ENCODE results near the gene SCG5. TPM values are rescaled to one million over a fixed set of nuclear protein-coding genes. Genes with fewer than 3 reads are reported as not detected.

Gene SCG5
- total RNA-seq (2022; extraction: Qiagen RNA extraction; ENCODE audit: low read depth): 1.8 to 3.2 TPM (median 2.7 TPM) in 5 replicates

GRCh38 chr15:32641517-32642059 lies at the start of gene SCG5:
Gene SCG5, plus strand, starts transcription at chr15:32641710. Its CDS starts 1,883 bp downstream, at chr15:32643593.

GRCh38 chr15:32593151-32593550 lies 48.4 kb upstream of the SCG5 start, which contains the start of gene GOLGA8N:
Gene GOLGA8N, plus strand, starts transcription at chr15:32593456.

GRCh38 chr15:32615051-32615870 lies 26.2 kb upstream of the SCG5 start, which contains the start of gene ARHGAP11A:
Gene ARHGAP11A, plus strand, starts transcription at chr15:32615504. Its CDS starts 708 bp downstream, at chr15:32616212.

GRCh38 chr15:32717426-32718226 lies 76.1 kb downstream of the SCG5 start, which contains the start of gene GREM1:
Gene GREM1, plus strand, starts transcription at chr15:32718004. Its CDS starts 12,687 bp downstream, at chr15:32730691.

Other genes with a start within 250 kb of the SCG5 start
- 0.56 to 0.97 TPM (median 0.71 TPM) in 5 replicates for gene GOLGA8K, start 238.4 kb upstream of the SCG5 start, total RNA-seq (2022; extraction: Qiagen RNA extraction; ENCODE audit: low read depth)
- gene GOLGA8O, start 186.1 kb upstream of the SCG5 start, total RNA-seq (2022; extraction: Qiagen RNA extraction; ENCODE audit: low read depth): 0.14 to 0.37 TPM (median 0.24 TPM) in 5 replicates
- 1.1 to 1.7 TPM (median 1.4 TPM) in 5 replicates for gene GOLGA8N, start 48.3 kb upstream of the SCG5 start, total RNA-seq (2022; extraction: Qiagen RNA extraction; ENCODE audit: low read depth)
- gene ARHGAP11A, start 26.2 kb upstream of the SCG5 start, total RNA-seq (2022; extraction: Qiagen RNA extraction; ENCODE audit: low read depth): 50.8 to 80.9 TPM (median 76.2 TPM) in 5 replicates
- 4.7 to 8.9 TPM (median 6.2 TPM) in 5 replicates for gene GREM1, start 76.3 kb downstream of the SCG5 start, total RNA-seq (2022; extraction: Qiagen RNA extraction; ENCODE audit: low read depth)